ENCODE measurements around the gene TNFSF15. TPM values are rescaled to one million over a fixed set of nuclear protein-coding genes. Genes with fewer than 3 reads are reported as not detected.

TNFSF15 gene
- total RNA-seq, 1 donor from 2014 or later, result 2.1 TPM

DNA sequence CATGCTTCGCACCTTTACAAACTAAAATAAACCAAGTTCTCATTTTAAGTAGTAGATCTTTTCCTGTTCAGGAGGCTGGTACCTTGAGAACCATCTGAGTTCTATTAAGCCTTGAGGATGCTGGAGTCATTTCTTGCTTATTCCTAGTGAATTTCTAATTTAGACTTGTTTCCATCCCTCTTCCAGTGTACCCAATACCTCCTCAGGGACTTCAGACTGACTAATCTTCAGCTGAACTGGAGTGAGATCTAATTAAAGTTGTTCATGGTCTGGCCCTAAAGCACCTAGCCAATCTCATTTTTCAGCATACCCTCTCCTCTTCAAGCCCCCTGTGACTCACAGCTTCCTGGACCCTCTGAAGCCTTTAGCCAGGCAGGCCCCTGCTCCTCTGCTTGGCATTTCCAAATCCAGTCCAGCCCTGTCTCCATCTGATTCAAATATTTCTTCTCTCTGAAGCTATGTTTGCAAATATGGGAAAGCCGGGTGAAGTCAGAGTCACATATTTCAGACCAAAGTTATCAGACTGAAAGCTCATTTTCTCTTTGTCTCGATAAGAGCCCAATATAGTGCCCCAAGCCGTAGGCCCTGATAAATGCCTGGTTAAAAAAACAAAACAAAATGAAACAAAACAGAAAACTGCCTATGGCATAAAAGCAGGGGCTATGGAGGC is 19.4 kb upstream of the TNFSF15 start:
- DNase-seq (ENCODE audit: low spot score, unreplicated experiment), result no peak
- TF ChIP-seq CTCF (IDR thresholded peaks at IDR 0.05; ENCODE audit: unreplicated experiment), result no peak
- H3K27ac Mint-ChIP-seq, result no peak overlapping the region
- no peaks in the 10 kb centered on the region for H3K36me3 Mint-ChIP-seq (ENCODE audit: insufficient read depth)
- H3K27me3 Mint-ChIP-seq, result peaks cover 15% of the 10 kb centered on the region
- H3K4me1 Mint-ChIP-seq (ENCODE audit: low read depth), result no peaks in the 10 kb centered on the region
- no peaks in the 10 kb centered on the region for H3K9me3 Mint-ChIP-seq (ENCODE audit: low read depth)
- H3K4me3 Mint-ChIP-seq (ENCODE audit: low read depth), result no peak overlapping the region

DNA sequence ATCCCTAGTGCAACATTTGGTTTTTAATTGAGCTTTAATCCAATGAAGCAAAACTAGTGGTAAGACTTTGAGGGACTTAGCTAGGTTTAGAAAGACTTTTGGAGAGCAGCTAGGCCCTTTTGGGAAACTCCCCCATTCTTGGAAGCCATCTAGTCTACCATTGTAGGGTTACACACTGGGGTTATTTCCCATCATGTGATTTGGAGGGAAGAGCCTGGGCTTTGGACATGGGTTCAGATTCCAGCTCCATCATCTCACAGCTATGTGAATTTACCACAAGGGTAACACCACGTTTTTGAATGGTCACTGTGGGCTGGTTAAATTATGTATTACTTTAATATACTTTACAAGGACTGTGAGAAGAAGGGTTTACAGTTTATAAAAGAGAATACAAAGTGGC is 18.3 kb upstream of the TNFSF15 start:
- peaks cover 10% of the 10 kb centered on the region for H3K27me3 Mint-ChIP-seq

DNA sequence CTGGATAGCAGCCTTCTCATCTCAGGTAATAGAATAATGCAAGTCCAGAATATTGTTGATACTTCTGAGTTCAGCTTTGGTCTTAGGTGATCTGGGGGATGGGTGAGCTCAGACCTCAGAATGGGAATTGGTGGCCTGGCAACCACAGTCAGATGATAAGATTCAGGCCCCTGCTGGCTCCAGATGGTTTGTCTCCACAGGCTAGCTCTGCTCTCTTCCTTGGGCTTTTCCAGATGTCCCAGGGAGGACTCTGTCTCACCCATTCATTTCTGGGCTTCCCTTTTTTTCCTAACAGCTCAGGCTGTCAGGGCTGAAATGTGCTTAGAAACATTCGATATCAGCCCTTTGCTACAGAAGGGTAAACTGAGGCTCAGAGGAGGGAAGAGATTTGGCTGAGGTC is 17.6 kb upstream of the TNFSF15 start:
- Mint-ChIP-seq H3K27me3 (peaks cover 8% of the 10 kb centered on the region), H3K4me3 (ENCODE audit: low read depth) (no peak overlapping the region), H3K36me3 (ENCODE audit: insufficient read depth) (no peaks in the 10 kb centered on the region), H3K9me3 (ENCODE audit: low read depth) (no peaks in the 10 kb centered on the region), H3K27ac (no peak overlapping the region), H3K4me1 (ENCODE audit: low read depth) (no peaks in the 10 kb centered on the region)
- TF ChIP-seq CTCF (IDR thresholded peaks at IDR 0.05; ENCODE audit: unreplicated experiment), result no peak
- DNase-seq (ENCODE audit: low spot score, unreplicated experiment), result no peak

More for the DNA sequence above, 18.3 kb upstream of the TNFSF15 start:
- Mint-ChIP-seq H3K9me3 (ENCODE audit: low read depth) (no peaks in the 10 kb centered on the region), H3K4me3 (ENCODE audit: low read depth) (no peak overlapping the region), H3K27ac (no peak overlapping the region), H3K36me3 (ENCODE audit: insufficient read depth) (no peaks in the 10 kb centered on the region), H3K4me1 (ENCODE audit: low read depth) (no peaks in the 10 kb centered on the region)
- no peak for DNase-seq (ENCODE audit: low spot score, unreplicated experiment)
- no peak for TF ChIP-seq CTCF (IDR thresholded peaks at IDR 0.05; ENCODE audit: unreplicated experiment)

- TF ChIP-seq CTCF (IDR thresholded peaks at IDR 0.05; ENCODE audit: unreplicated experiment), result no peak
- no peaks in the 10 kb centered on the region for H3K4me1 Mint-ChIP-seq (ENCODE audit: low read depth)
- H3K9me3 Mint-ChIP-seq (ENCODE audit: low read depth), result no peaks in the 10 kb centered on the region
- H3K4me3 Mint-ChIP-seq (ENCODE audit: low read depth), result no peak overlapping the region
- H3K27ac Mint-ChIP-seq, result no peak overlapping the region
- H3K36me3 Mint-ChIP-seq (ENCODE audit: insufficient read depth), result no peaks in the 10 kb centered on the region
- no peak for DNase-seq (ENCODE audit: low spot score, unreplicated experiment)
- H3K27me3 Mint-ChIP-seq, result peaks cover 8% of the 10 kb centered on the region
Observed at GRCh38 chr9:114822708-114823107, 16.9 kb upstream of the TNFSF15 start.

GRCh38 chr9:114820776-114821501 is 15.1 kb upstream of the TNFSF15 start:
- Mint-ChIP-seq H3K9me3 (ENCODE audit: low read depth) (no peaks in the 10 kb centered on the region), H3K27ac (no peak overlapping the region)
- no peak for TF ChIP-seq CTCF (IDR thresholded peaks at IDR 0.05; ENCODE audit: unreplicated experiment)

More at GRCh38 chr9:114820776-114821501, 15.1 kb upstream of the TNFSF15 start:
- Mint-ChIP-seq H3K27me3 (peaks cover 5% of the 10 kb centered on the region), H3K4me1 (ENCODE audit: low read depth) (peaks cover 5% of the 10 kb centered on the region), H3K4me3 (ENCODE audit: low read depth) (no peak overlapping the region), H3K36me3 (ENCODE audit: insufficient read depth) (no peaks in the 10 kb centered on the region)
- no peak for DNase-seq (ENCODE audit: low spot score, unreplicated experiment)

Data from progenitor cell of endocrine pancreas (in vitro differentiated cells).